ENCODE results near the gene LENG1.

Gene LENG1

GRCh38 chr19:54137699-54138488 lies 21.6 kb downstream of the LENG1 start, which contains the start of gene CNOT3 (continued):
- TF ChIP-seq ZNF362 (tag by site-specific recombination; IDR thresholded peaks at IDR 0.05) (no peak), ZNF184 (tag by site-specific recombination; IDR thresholded peaks at IDR 0.05) (no peak), ZNF423 (tag by site-specific recombination; IDR thresholded peaks at IDR 0.05) (no peak), ZNF670 (tag by site-specific recombination; IDR thresholded peaks at IDR 0.05; ENCODE audit: low read depth) (no peak), ZNF843 (tag by site-specific recombination; IDR thresholded peaks at IDR 0.05) (0 out of 2 replicates have a peak, but pooled peaks have one; percentile 32), ZNF629 (tag by site-specific recombination; IDR thresholded peaks at IDR 0.05) (no peak), ZNF610 (tag by site-specific recombination; IDR thresholded peaks at IDR 0.05; ENCODE audit: borderline replicate concordance) (0 out of 2 replicates have a peak, but pooled peaks have one; percentile 18), ZNF112 (tag by site-specific recombination; IDR thresholded peaks at IDR 0.05) (no peak), ZNF292 (tag by site-specific recombination; IDR thresholded peaks at IDR 0.05; ENCODE audit: borderline replicate concordance, low read depth) (no peak), ZNF654 (tag by site-specific recombination; IDR thresholded peaks at IDR 0.05; ENCODE audit: low read depth) (no peak), ZNF792 (tag by site-specific recombination; IDR thresholded peaks at IDR 0.05) (no peak), ZBTB17 (tag by site-specific recombination; IDR thresholded peaks at IDR 0.05) (no peak), ZNF274 (IDR thresholded peaks at IDR 0.05; ENCODE audit: low read length) (no peak), ZNF274 (tag by site-specific recombination; IDR thresholded peaks at IDR 0.05; ENCODE audit: borderline replicate concordance) (no peak), ZNF16 (tag by site-specific recombination; IDR thresholded peaks at IDR 0.05; ENCODE audit: low read depth) (no peak), ZNF660 (tag by site-specific recombination; IDR thresholded peaks at IDR 0.05) (0 out of 2 replicates have a peak, but pooled peaks have one; percentile 22), ZNF148 (tag by site-specific recombination; IDR thresholded peaks at IDR 0.05; ENCODE audit: borderline replicate concordance) (no peak), ZNF785 (tag by site-specific recombination; IDR thresholded peaks at IDR 0.05) (no peak), OSR2 (tag by site-specific recombination; IDR thresholded peaks at IDR 0.05) (no peak), ZFP69B (tag by site-specific recombination; IDR thresholded peaks at IDR 0.05) (no peak), ZBTB21 (tag by site-specific recombination; IDR thresholded peaks at IDR 0.05) (no peak), ZNF2 (tag by site-specific recombination; IDR thresholded peaks at IDR 0.05) (no peak), ZFHX2 (tag by site-specific recombination; conservative IDR thresholded peaks at IDR 0.05) (no peak), ZSCAN5A (tag by site-specific recombination; IDR thresholded peaks at IDR 0.05) (no peak), HOXA7 (CRISPR knock-in tag; IDR thresholded peaks at IDR 0.05; ENCODE audit: borderline replicate concordance) (no peak), ZBTB10 (tag by site-specific recombination; IDR thresholded peaks at IDR 0.05) (0 out of 2 replicates have a peak, but pooled peaks have one; percentile 15), ZNF214 (tag by site-specific recombination; IDR thresholded peaks at IDR 0.05; ENCODE audit: borderline replicate concordance) (no peak), ZNF335 (tag by site-specific recombination; conservative IDR thresholded peaks at IDR 0.05) (peak; percentile 65), ZNF398 (tag by site-specific recombination; IDR thresholded peaks at IDR 0.05) (0 out of 2 replicates have a peak, but pooled peaks have one; percentile 13), ZNF645 (tag by site-specific recombination; IDR thresholded peaks at IDR 0.05) (no peak)
